Progenitor cell of endocrine pancreas (in vitro differentiated cells): ENCODE measurements around the gene TRIM44. TPM values are rescaled to one million over a fixed set of nuclear protein-coding genes. Genes with fewer than 3 reads are reported as not detected.
"Not testable (repeated sequence)": the region's sequence is repeated elsewhere in the genome, so short reads cannot be mapped to it uniquely, and the experiment has no call there.

Source experiments
- DNase-seq: peaks from one replicate; pipeline ENCODE4 v3.0.0; 2021; ENCODE audit warnings: low spot score; ENCODE audit not compliant: unreplicated experiment
- H3K27ac Mint-ChIP-seq: 2 replicates; pipeline ENCODE4 v1.8.0; 2021; ENCODE audit warnings: mild to moderate bottlenecking, moderate library complexity, mixed read lengths
- H3K27me3 Mint-ChIP-seq: 2 replicates; pipeline ENCODE4 v1.8.0; 2021; ENCODE audit warnings: mixed read lengths
- H3K36me3 Mint-ChIP-seq: 2 replicates; pipeline ENCODE4 v1.8.0; 2022; ENCODE audit warnings: mixed read lengths; ENCODE audit not compliant: insufficient read depth
- H3K4me1 Mint-ChIP-seq: 2 replicates; pipeline ENCODE4 v1.8.0; 2021; ENCODE audit warnings: low read depth, mixed read lengths
- H3K4me3 Mint-ChIP-seq: 2 replicates; pipeline ENCODE4 v1.8.0; 2021; ENCODE audit warnings: low read depth, mild to moderate bottlenecking, moderate library complexity, mixed read lengths
- H3K9me3 Mint-ChIP-seq: 2 replicates; pipeline ENCODE4 v1.8.0; 2021; ENCODE audit warnings: low read depth, mixed read lengths
- total RNA-seq: library from RNA; stranded (reverse); gene quantifications from 2 replicates; pipeline ENCODE4 v1.2.1, GENCODE V29; 2021
- TF ChIP-seq, protein P1 (sequence below): fragments of 200-600 bp; sonication (generic); IDR thresholded peaks from one replicate; pipeline ENCODE4 v1.5.0; 2021; ENCODE audit warnings: antibody characterized with exemption, mild to moderate bottlenecking; ENCODE audit not compliant: unreplicated experiment

Gene TRIM44
- total RNA-seq, 1 donor from 2014 or later: 65.1 TPM

DNA sequence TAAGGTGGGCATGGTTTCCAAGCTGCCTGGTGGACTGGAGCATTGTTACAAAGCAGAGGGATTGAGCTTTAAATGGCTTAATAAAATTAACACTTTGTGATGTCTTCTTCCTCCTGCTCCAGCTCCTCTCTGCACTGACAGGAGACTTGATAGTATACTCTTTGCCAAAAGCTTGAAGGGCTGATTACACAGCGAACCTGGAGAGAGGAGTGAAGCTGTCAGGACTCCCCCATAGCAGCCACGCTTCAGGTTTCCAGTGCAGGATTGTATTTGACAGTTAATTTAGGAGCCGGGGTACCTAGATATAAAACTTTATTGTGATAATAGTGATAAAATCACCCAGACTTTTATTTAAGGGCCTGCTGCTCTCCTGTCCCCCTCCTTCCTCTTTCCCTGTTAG, 50.0 kb downstream of the TRIM44 start:
- no peaks in the 10 kb centered on the region for H3K36me3 Mint-ChIP-seq
- no peak overlapping the region for H3K27ac Mint-ChIP-seq
- no peaks in the 10 kb centered on the region for H3K27me3 Mint-ChIP-seq
- no peak for DNase-seq
- no peaks in the 10 kb centered on the region for H3K4me1 Mint-ChIP-seq
- H3K9me3 Mint-ChIP-seq: no peaks in the 10 kb centered on the region
- TF ChIP-seq, protein P1, sequence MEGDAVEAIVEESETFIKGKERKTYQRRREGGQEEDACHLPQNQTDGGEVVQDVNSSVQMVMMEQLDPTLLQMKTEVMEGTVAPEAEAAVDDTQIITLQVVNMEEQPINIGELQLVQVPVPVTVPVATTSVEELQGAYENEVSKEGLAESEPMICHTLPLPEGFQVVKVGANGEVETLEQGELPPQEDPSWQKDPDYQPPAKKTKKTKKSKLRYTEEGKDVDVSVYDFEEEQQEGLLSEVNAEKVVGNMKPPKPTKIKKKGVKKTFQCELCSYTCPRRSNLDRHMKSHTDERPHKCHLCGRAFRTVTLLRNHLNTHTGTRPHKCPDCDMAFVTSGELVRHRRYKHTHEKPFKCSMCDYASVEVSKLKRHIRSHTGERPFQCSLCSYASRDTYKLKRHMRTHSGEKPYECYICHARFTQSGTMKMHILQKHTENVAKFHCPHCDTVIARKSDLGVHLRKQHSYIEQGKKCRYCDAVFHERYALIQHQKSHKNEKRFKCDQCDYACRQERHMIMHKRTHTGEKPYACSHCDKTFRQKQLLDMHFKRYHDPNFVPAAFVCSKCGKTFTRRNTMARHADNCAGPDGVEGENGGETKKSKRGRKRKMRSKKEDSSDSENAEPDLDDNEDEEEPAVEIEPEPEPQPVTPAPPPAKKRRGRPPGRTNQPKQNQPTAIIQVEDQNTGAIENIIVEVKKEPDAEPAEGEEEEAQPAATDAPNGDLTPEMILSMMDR: no peak
- H3K4me3 Mint-ChIP-seq: no peak overlapping the region

DNA sequence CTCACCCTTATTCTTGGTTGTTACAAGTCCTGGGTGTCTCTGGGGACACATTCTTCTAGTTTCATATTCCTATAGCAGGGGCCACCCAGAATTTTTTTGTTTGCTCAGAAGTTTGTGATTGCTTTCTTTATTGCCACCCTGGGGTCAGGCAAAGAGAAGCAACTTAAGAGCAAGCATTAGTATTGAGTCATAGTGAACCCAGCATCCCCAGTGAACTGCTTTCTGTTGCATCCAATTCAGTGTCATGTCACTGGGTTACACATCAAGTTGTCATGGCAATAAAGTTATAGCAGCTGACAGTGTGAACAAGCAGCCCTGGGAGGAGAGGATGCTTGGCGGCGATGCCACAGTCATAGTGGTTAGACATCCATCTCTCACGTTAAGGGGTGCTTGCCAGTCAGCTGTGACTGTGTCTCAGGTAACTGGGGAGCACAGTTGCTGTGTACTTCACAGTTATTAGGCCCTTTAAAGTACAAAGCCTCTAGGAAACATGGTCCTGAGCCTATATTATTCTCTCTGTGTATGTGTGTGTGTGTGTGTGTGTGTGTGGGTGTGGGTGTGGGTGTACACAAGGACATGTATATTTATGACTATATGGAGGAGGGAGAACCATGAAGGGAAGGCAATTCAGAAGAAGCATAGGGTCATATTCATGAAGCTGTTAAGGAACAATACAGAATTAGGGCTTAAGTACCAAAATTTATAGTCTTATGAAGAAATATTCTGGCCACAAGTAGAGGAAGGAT, 52.5 kb downstream of the TRIM44 start:
- no peak overlapping the region for H3K27ac Mint-ChIP-seq
- H3K4me3 Mint-ChIP-seq: no peak overlapping the region

DNA sequence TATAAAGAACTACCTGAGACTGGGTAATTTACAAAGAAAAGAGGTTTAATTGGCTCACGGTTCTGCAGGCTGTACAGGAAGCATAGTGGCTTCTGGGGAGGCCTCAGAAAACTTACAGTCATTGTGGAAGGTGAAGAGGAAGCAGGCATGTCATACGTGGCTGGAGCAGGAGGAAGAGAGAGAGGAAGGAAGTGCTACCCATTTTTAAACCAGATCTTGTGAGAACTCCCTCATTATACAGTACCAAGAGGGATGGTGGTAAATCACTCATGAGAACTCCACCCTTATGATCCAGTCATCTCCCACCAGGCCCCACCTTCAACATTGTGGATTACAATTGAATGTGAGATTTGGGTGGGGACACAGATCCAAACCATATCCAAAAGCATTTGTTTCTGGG, 53.1 kb downstream of the TRIM44 start:
- H3K27ac Mint-ChIP-seq, H3K4me3 Mint-ChIP-seq, H3K4me1 Mint-ChIP-seq, DNase-seq, H3K9me3 Mint-ChIP-seq, H3K36me3 Mint-ChIP-seq, H3K27me3 Mint-ChIP-seq: not testable (repeated sequence)

More for the DNA sequence above, 52.5 kb downstream of the TRIM44 start:
- no peaks in the 10 kb centered on the region for H3K9me3 Mint-ChIP-seq
- no peaks in the 10 kb centered on the region for H3K36me3 Mint-ChIP-seq
- no peaks in the 10 kb centered on the region for H3K27me3 Mint-ChIP-seq
- no peak for DNase-seq
- TF ChIP-seq, protein P1: no peak
- H3K4me1 Mint-ChIP-seq: no peaks in the 10 kb centered on the region

DNA sequence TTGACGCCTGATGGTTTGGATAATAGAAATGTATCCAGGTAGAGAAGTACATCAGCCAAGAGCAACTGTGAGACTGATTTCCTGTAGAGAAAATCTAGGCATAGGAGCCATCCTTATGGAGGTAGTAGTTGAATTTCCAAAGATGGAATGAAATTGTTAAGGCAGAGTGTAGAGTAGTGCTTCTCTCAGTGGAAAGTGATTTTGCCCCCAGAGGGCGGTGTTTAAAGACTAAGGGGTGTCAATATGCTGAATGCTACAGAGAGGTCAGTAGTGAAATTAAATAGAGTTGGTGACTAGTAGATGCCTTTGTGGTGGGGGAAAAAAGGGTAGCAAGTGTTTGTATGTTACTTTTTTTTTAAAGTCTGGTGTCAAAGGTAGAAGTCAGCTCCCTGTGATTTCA, 54.5 kb downstream of the TRIM44 start:
- Mint-ChIP-seq H3K27me3 (no peaks in the 10 kb centered on the region), H3K4me1 (no peaks in the 10 kb centered on the region), H3K4me3 (no peak overlapping the region), H3K9me3 (no peaks in the 10 kb centered on the region), H3K36me3 (no peaks in the 10 kb centered on the region), H3K27ac (no peak overlapping the region)
- no peak for DNase-seq
- TF ChIP-seq, protein P1: peak; percentile 10

DNA sequence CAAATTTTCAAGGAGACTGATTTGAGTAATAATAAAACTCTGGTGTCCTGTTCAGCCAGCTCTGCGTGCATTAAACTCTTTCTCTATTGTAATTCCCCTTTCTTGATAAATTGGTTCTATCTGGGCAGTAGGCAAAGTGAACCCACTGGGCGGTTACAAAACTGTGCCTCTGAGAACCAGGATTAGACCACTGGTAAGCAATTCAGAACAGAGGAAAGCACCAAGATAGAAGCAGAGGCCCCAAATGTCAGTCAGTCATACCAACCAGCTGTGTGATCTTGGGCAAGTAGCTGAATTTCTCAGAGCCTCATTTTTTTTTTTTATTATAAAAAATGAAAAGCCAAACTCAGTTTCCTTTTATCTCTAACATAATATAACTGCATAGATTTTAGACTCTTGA, 54.9 kb downstream of the TRIM44 start:
- H3K27ac Mint-ChIP-seq: no peak overlapping the region

More for the DNA sequence above, 54.9 kb downstream of the TRIM44 start:
- Mint-ChIP-seq H3K36me3 (no peaks in the 10 kb centered on the region), H3K4me3 (no peak overlapping the region), H3K4me1 (no peaks in the 10 kb centered on the region), H3K27me3 (no peaks in the 10 kb centered on the region), H3K9me3 (no peaks in the 10 kb centered on the region)
- DNase-seq: no peak
- TF ChIP-seq, protein P1: no peak
